Measurements from ENCODE around the gene IRF1. TPM values are rescaled to one million over a fixed set of nuclear protein-coding genes. Genes with fewer than 3 reads are reported as not detected.

IRF1 gene
- total and polyA plus RNA-seq, 2 of the 8 experiments (the other 6 are each of a cell fraction or from before 2014, with no cell fraction given), result 4.0 to 8.5 TPM

DNA sequence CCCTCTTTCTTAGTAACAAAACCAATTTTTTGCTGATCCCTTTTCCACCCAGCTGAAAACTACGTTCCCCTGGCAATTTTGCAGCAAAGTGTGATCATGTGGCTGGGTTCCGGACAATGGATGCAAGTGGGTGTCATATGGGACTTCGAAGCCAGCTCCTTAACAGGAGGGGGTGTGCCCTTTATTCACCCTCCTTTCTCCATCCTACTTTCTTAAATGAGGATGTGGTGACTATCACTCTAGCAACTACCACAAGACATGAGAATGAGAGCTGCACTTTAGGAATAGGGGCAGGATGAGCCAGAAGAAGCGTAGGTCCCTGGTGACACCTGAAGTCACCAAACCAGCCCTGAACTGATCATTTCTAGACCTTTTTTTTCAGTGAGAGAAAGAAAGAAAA is 58.9 kb downstream of the IRF1 start (continued):
- TF ChIP-seq, protein P1, sequence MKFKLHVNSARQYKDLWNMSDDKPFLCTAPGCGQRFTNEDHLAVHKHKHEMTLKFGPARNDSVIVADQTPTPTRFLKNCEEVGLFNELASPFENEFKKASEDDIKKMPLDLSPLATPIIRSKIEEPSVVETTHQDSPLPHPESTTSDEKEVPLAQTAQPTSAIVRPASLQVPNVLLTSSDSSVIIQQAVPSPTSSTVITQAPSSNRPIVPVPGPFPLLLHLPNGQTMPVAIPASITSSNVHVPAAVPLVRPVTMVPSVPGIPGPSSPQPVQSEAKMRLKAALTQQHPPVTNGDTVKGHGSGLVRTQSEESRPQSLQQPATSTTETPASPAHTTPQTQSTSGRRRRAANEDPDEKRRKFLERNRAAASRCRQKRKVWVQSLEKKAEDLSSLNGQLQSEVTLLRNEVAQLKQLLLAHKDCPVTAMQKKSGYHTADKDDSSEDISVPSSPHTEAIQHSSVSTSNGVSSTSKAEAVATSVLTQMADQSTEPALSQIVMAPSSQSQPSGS (IDR thresholded peaks at IDR 0.05; ENCODE audit: low read length), result no peak
- TF ChIP-seq, protein P2, sequence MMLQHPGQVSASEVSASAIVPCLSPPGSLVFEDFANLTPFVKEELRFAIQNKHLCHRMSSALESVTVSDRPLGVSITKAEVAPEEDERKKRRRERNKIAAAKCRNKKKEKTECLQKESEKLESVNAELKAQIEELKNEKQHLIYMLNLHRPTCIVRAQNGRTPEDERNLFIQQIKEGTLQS (IDR thresholded peaks at IDR 0.05; ENCODE audit: insufficient read depth, low read depth, low read length), result no peak
- TF ChIP-seq, protein P3, sequence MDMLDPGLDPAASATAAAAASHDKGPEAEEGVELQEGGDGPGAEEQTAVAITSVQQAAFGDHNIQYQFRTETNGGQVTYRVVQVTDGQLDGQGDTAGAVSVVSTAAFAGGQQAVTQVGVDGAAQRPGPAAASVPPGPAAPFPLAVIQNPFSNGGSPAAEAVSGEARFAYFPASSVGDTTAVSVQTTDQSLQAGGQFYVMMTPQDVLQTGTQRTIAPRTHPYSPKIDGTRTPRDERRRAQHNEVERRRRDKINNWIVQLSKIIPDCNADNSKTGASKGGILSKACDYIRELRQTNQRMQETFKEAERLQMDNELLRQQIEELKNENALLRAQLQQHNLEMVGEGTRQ (IDR thresholded peaks at IDR 0.05; ENCODE audit: low read length), result no peak

Small RNA genes within 50 kb of the gene (small RNA-seq; reads per million reads assigned to genes)
- not detected for gene RF00019 (ENCODE audit: insufficient read depth)

Other genes with a start within 250 kb of the IRF1 start
- 8.3 and 10.7 TPM in 2 replicates for gene PDLIM4, start 233.1 kb downstream of the IRF1 start, total RNA-seq (2021; fragmentation: NEBNext Ultra II Directional; extraction: Animal tissue kit (Norgen Biotek cat#: 25700))
- gene PDLIM4, start 233.1 kb downstream of the IRF1 start, polyA plus RNA-seq (2011; rRNA removed), result 29.1 and 37.7 TPM in 2 replicates
- gene SLC22A4, start 196.4 kb downstream of the IRF1 start, total RNA-seq (2021; fragmentation: NEBNext Ultra II Directional; extraction: Animal tissue kit (Norgen Biotek cat#: 25700)), result 0.54 and 0.60 TPM in 2 replicates
- gene SLC22A4, start 196.4 kb downstream of the IRF1 start, polyA plus RNA-seq (2011; rRNA removed), result 0.31 and 0.45 TPM in 2 replicates
- 2.7 and 4.0 TPM in 2 replicates for gene SLC22A5, start 121.1 kb downstream of the IRF1 start, total RNA-seq (2021; fragmentation: NEBNext Ultra II Directional; extraction: Animal tissue kit (Norgen Biotek cat#: 25700))
- gene SLC22A5, start 121.1 kb downstream of the IRF1 start, polyA plus RNA-seq (2011; rRNA removed), result 7.3 and 9.0 TPM in 2 replicates
- not detected in 2 replicates for gene IL5, start 52.7 kb upstream of the IRF1 start, total RNA-seq (2021; fragmentation: NEBNext Ultra II Directional; extraction: Animal tissue kit (Norgen Biotek cat#: 25700))
- not detected in 2 replicates for gene IL5, start 52.7 kb upstream of the IRF1 start, polyA plus RNA-seq (2011; rRNA removed)
- 39.4 and 40.8 TPM in 2 replicates for gene RAD50, start 66.2 kb upstream of the IRF1 start, total RNA-seq (2021; fragmentation: NEBNext Ultra II Directional; extraction: Animal tissue kit (Norgen Biotek cat#: 25700))
- 6.4 and 10.1 TPM in 2 replicates for gene RAD50, start 66.2 kb upstream of the IRF1 start, polyA plus RNA-seq (2011; rRNA removed)
- gene IL13, start 167.4 kb upstream of the IRF1 start, total RNA-seq (2021; fragmentation: NEBNext Ultra II Directional; extraction: Animal tissue kit (Norgen Biotek cat#: 25700)), result not detected in 2 replicates
- not detected in 2 replicates for gene IL13, start 167.4 kb upstream of the IRF1 start, polyA plus RNA-seq (2011; rRNA removed)
- gene IL4, start 183.2 kb upstream of the IRF1 start, total RNA-seq (2021; fragmentation: NEBNext Ultra II Directional; extraction: Animal tissue kit (Norgen Biotek cat#: 25700)), result not detected in 2 replicates
- not detected in 2 replicates for gene IL4, start 183.2 kb upstream of the IRF1 start, polyA plus RNA-seq (2011; rRNA removed)
- gene KIF3A, start 246.8 kb upstream of the IRF1 start, total RNA-seq (2021; fragmentation: NEBNext Ultra II Directional; extraction: Animal tissue kit (Norgen Biotek cat#: 25700)), result 11.5 and 13.1 TPM in 2 replicates
- gene KIF3A, start 246.8 kb upstream of the IRF1 start, polyA plus RNA-seq (2011; rRNA removed), result 2.2 and 3.1 TPM in 2 replicates

Data from H1 (cell line).